ENCODE data around the gene PPP1R1B. TPM values are rescaled to one million over a fixed set of nuclear protein-coding genes. Genes with fewer than 3 reads are reported as not detected.

PPP1R1B gene
- not detected in 2 replicates for total RNA-seq

- TF ChIP-seq CTCF (IDR thresholded peaks at IDR 0.05; ENCODE audit: insufficient read depth, low read depth, low read length): no peak
- no peak within 1 kb of the TSS for H3K4me3 ChIP-seq (ENCODE audit: low read depth, low read length)
- DNase-seq (ENCODE audit: low read depth): no peak
Measured at GRCh38 chr17:39626171-39627046, at the start of gene PPP1R1B. Gene PPP1R1B, plus strand, starts transcription at chr17:39626952. Its CDS starts 441 bp downstream, at chr17:39627393.

GRCh38 chr17:39578272-39578671, 48.5 kb upstream of the PPP1R1B start:
- DNase-seq (ENCODE audit: low read depth): no peak
- no peak overlapping the region for H3K4me3 ChIP-seq (ENCODE audit: low read depth, low read length)
- TF ChIP-seq CTCF (IDR thresholded peaks at IDR 0.05; ENCODE audit: insufficient read depth, low read depth, low read length): no peak

- TF ChIP-seq CTCF (IDR thresholded peaks at IDR 0.05; ENCODE audit: insufficient read depth, low read depth, low read length): no peak
- H3K4me3 ChIP-seq (ENCODE audit: low read depth, low read length): no peak overlapping the region
- DNase-seq (ENCODE audit: low read depth): no peak
Measured at GRCh38 chr17:39579318-39580081, 47.3 kb upstream of the PPP1R1B start.

GRCh38 chr17:39580082-39580468, 46.7 kb upstream of the PPP1R1B start:
- no peak overlapping the region for H3K4me3 ChIP-seq (ENCODE audit: low read depth, low read length)
- TF ChIP-seq CTCF (IDR thresholded peaks at IDR 0.05; ENCODE audit: insufficient read depth, low read depth, low read length): no peak
- DNase-seq (ENCODE audit: low read depth): no peak

GRCh38 chr17:39581071-39581758, 45.5 kb upstream of the PPP1R1B start:
- no peak overlapping the region for H3K4me3 ChIP-seq (ENCODE audit: low read depth, low read length)
- no peak for TF ChIP-seq CTCF (IDR thresholded peaks at IDR 0.05; ENCODE audit: insufficient read depth, low read depth, low read length)
- no peak for DNase-seq (ENCODE audit: low read depth)

GRCh38 chr17:39581759-39582085, 45.0 kb upstream of the PPP1R1B start:
- no peak overlapping the region for H3K4me3 ChIP-seq (ENCODE audit: low read depth, low read length)
- no peak for TF ChIP-seq CTCF (IDR thresholded peaks at IDR 0.05; ENCODE audit: insufficient read depth, low read depth, low read length)
- no peak for DNase-seq (ENCODE audit: low read depth)

All from fibroblast of villous mesenchyme (primary cell).